IPS-18c (cell line): ENCODE measurements around the gene GSTO1.
"Not testable (repeated sequence)": the region's sequence is repeated elsewhere in the genome, so short reads cannot be mapped to it uniquely, and the experiment has no call there.

Source experiments
- H3K4me3 ChIP-seq: 2 replicates; pipeline ENCODE4 v1.7.0; 2013; ENCODE audit warnings: low read depth, mild to moderate bottlenecking, low read length, moderate library complexity; ENCODE audit not compliant: insufficient read depth
- H3K9me3 ChIP-seq: one replicate; pipeline ENCODE4 v1.6.1; 2013; ENCODE audit warnings: mild to moderate bottlenecking, low read length, moderate library complexity; ENCODE audit not compliant: control insufficient read depth, insufficient read depth

GSTO1 gene

DNA sequence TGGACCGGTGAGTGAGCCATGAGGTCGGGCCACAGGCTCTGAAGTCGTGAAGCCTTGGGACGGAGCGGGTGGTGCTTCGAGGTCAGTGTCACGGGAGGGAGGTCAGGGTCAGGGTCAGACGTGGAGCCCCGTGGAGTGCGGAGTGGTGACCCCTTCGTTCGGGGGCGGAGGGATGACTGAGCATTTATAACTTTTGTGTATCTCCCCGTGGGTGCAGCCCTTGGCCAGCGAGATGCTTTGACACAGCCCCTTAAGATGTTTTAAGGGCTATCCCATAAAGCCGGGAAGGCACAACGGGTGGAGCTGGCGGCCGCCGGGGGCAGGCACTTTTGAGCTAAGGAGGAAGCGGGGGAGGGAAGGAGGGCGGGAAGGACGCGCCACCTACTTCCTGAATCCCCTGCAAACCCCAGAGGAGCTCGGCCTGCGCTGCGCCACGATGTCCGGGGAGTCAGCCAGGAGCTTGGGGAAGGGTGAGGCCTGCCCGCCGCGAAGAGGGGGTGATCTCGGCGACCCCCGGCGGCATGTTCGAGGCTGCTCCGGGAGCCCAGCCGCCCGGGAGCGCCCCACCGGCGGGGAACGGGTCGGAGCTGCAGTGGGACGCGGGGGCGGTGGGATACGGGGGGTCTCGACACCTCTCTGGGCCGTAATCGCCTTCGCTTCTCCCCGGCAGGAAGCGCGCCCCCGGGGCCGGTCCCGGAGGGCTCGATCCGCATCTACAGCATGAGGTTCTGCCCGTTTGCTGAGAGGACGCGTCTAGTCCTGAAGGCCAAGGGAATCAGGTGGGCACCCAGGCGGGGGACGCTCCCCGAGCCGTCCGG is at the start of gene GSTO1:
Gene GSTO1 (plus strand): TSS at position 400 of the 818 bp plus-strand sequence. CDS start 37 bp downstream, at position 437.
- H3K9me3 ChIP-seq, result no peaks in the 10 kb centered on the region
- peak within 1 kb of the TSS; percentile 74 for H3K4me3 ChIP-seq

DNA sequence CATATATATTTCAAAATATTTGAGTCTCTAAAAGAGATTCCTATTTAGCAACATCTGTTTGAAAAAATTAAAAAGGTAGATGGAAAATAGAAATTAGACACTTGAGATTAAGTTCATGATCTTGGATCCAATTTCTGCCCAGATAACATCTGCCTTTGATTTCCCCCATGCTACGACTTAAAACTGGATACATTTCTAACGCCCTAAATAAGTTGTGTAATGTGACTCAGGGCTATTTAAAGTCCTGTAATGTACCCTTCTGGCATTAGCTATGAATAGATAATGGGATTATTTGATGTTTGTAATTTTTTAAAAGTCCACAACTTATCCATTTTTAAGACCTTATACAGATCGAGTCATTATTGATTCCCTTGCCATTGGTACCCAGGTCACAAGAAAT is 46.0 kb upstream of the GSTO1 start:
- H3K9me3 ChIP-seq, result no peaks in the 10 kb centered on the region
- no peak overlapping the region for H3K4me3 ChIP-seq

DNA sequence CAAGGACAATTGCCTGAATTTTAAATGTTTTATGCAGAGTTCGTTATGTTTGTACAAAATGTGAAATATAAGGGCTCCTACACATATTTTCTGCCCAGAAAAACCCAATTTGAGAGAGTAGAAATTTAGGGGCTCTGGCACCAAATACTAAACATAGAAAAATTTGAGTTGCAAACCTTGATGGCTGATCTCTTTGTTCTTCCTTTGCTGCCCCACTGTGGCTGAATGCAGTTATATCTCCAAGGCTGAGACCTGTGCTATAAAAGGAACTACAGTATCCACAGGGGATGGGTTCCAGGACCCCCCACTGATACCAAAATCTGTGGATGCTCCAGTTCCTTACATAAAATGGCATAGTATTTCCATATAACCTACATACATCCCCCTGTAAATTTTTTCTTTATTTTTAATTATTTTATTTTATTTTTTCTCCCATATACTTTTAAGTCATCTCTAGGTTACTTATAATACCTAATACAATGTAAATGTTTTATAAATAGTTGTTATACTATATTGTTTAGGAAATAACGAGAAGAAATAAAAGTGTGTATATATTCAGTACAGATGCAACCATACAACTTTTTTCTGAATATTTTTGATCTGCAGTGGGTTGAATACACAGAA is 45.0 kb upstream of the GSTO1 start:
- no peaks in the 10 kb centered on the region for H3K9me3 ChIP-seq

DNA sequence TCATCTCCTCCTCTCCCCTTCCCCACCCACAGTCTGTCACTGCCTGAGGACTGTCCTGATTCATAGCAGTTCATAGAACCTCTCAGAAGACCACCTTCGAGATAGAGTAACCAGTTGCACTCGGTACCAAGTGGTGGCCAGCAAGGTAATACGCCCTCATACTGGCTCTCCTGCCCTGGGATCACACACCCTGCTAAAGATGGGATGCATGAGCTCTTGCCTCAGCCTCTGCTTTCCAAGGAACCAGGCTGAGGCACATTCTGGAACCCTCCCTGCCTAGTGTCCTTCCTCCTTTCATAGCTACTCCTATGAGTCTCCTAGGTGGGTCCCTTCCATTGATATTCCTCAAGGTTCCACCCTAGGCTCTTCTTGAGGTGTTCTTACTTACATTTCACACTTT is 38.1 kb upstream of the GSTO1 start:
- H3K9me3 ChIP-seq, result no peaks in the 10 kb centered on the region
- H3K4me3 ChIP-seq, result no peak overlapping the region

More for the DNA sequence above, 45.0 kb upstream of the GSTO1 start:
- no peak overlapping the region for H3K4me3 ChIP-seq

DNA sequence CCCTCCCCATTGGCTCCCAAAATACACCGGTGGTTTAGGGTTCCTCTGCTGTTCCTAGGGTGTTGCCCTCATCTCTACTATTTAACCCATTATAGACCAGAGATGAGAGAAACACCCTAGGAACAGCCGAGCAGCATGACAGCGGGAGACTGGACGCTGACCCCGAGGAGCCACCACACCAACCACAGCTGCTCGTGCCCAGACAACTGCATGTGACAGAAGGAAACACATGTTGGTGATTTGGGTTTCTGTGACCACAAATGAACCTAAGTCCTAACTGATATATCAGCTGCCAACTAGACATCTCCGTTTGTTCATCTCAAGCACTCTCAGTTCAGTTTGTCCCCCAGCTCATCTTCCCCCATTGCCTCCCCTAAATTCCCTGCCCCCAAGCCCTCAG is 35.9 kb upstream of the GSTO1 start:
- Histone ChIP-seq H3K9me3 (no peaks in the 10 kb centered on the region), H3K4me3 (no peak overlapping the region)

DNA sequence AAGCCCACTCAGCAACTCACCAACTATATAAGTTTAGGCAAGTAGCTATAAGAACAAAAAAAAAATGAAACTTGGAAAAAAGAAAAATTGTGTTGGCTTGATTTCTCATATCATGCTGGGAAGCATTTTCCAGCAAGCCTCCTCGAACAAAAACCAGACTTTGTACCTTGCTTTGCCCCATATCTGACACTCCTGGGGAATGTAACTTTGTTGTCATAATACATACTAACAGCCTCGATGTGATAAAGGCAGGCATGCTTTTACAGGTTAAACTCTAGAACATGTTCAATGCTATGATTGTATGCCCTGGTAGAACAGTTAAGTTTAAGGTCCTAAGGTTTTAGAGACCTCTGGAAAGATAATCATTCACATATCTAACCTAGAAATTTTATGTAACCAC is 34.2 kb upstream of the GSTO1 start:
- no peaks in the 10 kb centered on the region for H3K9me3 ChIP-seq
- no peak overlapping the region for H3K4me3 ChIP-seq

DNA sequence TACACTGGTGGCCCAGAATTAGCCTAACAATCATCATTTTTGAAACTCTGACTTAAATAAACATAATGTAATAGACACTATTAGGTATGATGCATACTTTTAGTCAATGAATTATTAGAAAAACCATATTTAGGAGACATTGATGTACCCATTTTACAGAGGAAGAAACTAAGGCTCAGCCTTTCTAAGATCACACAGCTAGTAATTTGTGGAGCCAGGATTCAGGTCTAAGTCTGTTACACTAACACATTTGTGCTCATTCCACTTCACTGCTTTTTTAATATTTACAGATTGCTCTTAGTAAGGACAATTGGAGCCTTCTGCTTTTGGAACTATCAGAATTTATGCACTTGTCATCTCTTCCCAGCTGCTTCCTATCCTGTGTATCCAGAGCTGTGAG is 31.4 kb upstream of the GSTO1 start:
- H3K9me3 ChIP-seq, result no peaks in the 10 kb centered on the region
- H3K4me3 ChIP-seq, result no peak overlapping the region

DNA sequence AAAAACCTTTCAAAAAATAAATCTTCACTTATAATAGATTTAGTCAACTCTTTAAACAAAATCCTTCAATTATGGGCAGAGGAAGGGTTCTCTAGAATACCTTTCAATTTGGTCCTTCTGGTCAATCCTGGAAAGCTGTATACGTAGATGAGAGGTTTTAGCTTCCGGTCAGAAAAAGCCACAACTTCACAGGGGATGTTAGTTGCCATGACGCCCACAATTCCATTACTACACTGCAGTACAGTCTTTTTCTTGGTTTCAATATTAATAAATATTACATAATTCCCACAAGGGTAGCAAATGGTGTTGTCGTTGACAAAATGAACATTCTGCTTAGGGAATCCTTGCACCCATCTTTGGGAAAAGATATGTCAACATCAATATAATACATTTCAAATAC is 24.2 kb upstream of the GSTO1 start:
- H3K4me3 ChIP-seq, result no peak overlapping the region

DNA sequence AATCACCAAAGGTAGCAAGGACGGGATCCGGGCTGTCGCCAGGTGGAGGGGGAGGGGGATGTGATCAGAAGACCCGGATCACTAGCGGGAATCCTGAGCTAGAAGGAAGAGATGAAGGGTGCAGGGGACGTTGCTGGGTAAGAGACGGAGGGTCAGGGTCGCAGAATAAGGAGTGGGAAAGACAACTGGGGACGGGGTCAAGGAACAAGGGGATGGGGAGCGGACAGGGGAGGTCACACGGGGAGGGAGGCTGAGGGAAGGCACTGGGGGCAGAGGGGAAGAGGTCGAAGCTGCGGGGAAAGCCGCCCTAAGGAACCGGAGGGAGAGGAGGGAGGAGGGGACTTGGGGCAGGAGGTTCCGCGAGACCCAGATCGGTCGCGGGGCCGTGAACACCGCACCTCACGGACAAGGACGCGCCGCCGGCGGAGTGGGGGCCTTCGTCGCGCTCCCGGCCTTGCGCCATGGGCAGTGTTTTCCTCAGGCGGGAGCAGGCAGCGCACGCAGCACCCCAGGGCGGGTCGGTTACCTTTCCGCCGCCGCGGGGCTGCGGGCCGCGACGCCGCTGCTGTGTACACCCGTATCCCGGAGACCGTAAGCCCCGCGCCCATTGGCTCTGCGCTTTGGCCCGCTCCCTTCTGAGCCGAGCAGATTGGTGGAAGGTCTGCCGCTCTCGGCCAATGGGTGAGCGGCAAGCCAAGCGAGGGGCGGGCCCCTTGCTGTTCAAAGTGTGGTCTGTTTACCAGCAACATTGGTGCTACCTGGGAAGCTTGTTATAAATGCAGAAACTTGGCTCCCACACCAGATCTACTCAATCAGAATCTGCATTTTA is 22.7 kb upstream of the GSTO1 start, which contains the start of gene CFAP43:
Gene CFAP43 (minus strand): TSS at position 581 of the 829 bp plus-strand sequence. CDS start 118 bp downstream, at position 463.
- Histone ChIP-seq H3K4me3 (peak within 1 kb of the TSS; percentile 85), H3K9me3 (peaks cover 9% of the 10 kb centered on the region)

More for the DNA sequence above, 24.2 kb upstream of the GSTO1 start:
- H3K9me3 ChIP-seq, result peaks cover 6% of the 10 kb centered on the region

DNA sequence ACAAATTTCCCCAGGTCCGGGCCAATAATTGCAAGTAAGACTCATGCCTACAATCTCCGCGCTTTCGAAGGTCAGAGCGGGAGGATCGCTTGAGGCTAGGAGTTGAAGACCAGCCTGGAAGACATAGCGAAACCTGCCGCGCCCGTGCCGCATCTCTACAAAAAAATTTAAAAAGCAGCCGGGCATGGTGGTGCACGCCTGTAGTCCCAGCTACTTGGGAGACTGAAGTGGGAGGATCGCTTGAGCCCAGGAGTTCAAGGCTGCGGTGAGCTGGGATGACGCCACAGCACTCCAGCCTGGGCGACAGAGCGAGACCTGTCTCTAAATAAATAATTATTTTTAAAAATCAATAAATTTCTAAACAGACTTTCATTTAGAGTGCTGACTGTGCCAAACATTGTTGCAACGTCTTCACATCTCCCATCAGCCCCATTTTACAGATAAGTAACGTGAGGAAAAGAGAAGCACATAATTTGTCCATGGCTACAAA is 22.0 kb upstream of the GSTO1 start:
- Histone ChIP-seq H3K4me3 (peak overlapping the region; percentile 85), H3K9me3 (peaks cover 9% of the 10 kb centered on the region)

DNA sequence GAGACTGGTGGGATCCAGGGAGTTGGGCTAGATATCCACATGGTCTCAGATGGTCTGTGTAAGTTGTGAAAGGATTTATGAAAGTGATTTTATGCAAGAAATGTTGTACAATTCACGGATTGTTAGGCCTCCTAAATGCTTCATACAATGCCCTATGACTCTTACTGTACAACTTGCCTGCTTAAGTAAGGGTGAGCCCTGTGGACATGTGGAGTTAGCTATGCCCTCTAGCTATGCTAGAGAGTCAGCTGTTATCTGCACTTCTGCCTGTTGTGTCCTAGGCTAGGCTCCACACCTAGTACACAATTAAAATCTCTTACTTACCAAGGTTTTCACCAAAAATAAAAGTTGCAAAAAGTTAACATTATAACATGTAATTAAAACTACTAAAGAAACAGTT is 20.9 kb upstream of the GSTO1 start:
- H3K4me3 ChIP-seq, result no peak overlapping the region
- peaks cover 9% of the 10 kb centered on the region for H3K9me3 ChIP-seq

DNA sequence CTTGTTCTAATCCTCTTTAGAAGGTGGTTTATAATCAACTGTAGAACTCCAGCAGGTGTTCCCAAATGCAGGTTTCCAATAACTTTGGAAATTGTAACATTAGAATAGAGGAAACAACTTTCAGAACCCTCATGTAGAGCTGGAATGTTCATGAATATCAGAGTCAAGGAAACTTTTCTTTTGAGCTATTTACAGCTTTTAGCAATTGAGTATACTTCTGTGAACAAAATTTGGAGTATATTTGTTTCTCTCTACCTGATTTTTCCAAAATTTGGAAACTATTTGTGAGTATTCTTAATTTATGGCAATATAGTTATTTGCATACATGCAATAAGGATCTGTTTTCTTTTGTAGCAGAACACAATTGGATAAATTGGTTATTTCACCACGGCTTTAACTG is 19.8 kb upstream of the GSTO1 start:
- H3K4me3 ChIP-seq, result no peak overlapping the region
- H3K9me3 ChIP-seq, result peaks cover 9% of the 10 kb centered on the region

DNA sequence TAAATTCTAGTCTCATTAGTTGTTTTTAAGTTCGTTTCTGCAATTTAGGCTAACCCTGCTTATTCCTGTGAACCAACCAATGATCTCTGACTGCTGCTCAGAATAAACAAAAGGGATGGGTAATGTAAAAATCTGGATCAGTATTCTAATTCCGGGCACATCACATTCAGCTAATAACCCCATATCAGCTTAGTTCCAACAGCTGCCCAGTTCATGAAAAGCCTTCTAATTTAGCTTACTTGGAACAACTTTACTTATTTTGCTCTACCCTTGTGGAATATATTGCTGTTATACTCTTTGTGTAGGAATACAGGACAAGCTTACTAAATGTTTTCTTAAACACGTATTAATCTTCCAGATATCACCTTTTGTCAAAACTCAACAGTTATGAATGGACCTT is 18.9 kb upstream of the GSTO1 start:
- Histone ChIP-seq H3K4me3 (no peak overlapping the region), H3K9me3 (peaks cover 9% of the 10 kb centered on the region)

DNA sequence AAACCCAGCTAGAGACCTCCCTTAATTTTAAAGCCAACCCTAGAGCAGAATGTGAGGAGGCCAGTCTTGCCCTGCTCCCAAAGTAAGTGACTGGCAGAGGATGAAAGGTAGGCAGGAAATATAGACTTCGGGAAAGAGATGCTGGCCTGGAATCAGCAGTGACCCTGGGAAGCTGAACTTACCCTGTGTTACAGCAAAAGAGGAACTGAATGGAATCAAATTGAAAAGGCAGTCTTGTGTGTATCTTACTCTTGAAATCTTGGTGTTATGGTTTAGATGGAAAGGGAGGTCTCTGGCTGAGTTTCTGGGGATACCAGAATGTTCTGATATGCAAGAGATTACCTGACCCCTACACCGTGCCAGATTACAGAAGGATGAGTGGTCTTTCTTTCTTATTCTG is 14.6 kb upstream of the GSTO1 start:
- Histone ChIP-seq H3K9me3 (peaks cover 3% of the 10 kb centered on the region), H3K4me3 (no peak overlapping the region)

DNA sequence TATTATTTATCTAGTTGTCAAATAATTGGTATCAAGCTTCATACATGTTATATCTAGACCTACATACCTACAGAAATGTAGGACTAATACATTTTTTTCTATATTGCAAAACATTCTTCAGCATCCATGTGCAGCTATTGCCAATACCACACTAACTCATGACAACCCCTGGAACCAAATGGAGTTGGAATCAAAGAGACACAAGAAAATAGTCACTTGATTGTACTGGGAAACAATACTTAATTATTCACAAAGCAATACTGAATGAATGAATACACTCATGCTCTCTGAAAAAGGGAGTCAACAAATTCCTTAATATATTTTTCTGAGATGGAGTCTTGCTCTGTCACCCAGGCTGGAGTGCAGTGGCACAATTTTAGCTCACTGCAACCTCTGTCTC is 12.1 kb upstream of the GSTO1 start:
- no peaks in the 10 kb centered on the region for H3K9me3 ChIP-seq
- no peak overlapping the region for H3K4me3 ChIP-seq

DNA sequence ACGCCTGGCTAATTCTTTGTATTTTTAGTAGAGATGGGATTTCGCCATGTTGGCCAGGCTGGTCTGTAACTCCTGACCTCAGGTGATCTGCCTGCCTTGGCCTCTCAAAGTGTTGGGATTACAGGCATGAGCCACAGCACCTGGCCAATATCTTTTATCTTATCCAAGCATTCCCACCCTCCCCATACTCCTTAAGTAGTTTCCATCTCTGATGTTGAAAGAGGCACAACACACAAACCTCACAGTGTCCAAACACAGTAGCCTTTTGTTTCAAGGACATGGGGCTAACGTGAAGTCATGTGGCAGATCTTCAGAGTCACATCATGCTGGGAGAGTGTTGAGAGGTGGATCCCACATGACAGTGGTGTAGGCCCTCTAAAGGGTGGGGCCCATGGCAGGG is 11.7 kb upstream of the GSTO1 start:
- H3K4me3 ChIP-seq, H3K9me3 ChIP-seq: not testable (repeated sequence)

DNA sequence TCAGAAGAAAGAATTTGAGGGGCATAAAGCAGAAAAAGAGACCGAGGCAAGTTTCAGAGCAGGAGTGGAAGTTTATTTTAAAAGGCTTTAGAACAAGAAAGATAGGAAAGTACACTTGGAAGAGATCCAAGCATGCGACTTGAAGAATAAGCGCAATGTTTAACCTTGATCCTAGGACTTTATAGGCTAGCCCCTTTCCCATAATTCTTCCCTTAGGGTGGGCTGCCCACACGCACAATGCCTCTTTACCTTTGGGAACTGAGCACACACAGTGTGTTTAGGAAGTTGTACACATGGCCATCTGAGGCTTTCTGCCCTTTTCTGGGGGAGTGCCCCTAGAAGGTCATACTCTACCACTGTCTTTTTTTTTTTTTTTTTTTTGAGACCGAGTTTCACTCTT is 11.2 kb upstream of the GSTO1 start:
- H3K9me3 ChIP-seq, result no peaks in the 10 kb centered on the region
- H3K4me3 ChIP-seq, result no peak overlapping the region
